ENCODE results near the gene SYT1.
A peak's percentile ranks its signal among the peaks of the same experiment; 100 is the strongest.

Gene SYT1

GRCh38 chr12:78970041-78970440 is 105.5 kb downstream of the SYT1 start:
- no peaks in the 10 kb centered on the region for H3K36me3 ChIP-seq (ENCODE audit: low read depth)
- no peak for TF ChIP-seq CTCF (IDR thresholded peaks at IDR 0.05; ENCODE audit: poor library complexity, severe bottlenecking)
- H3K9me3 ChIP-seq (ENCODE audit: severe bottlenecking): no peaks in the 10 kb centered on the region
- no peaks in the 10 kb centered on the region for H3K4me1 ChIP-seq (ENCODE audit: insufficient read depth, poor library complexity, severe bottlenecking)
- H3K4me3 ChIP-seq (ENCODE audit: severe bottlenecking): no peak overlapping the region
- no peak for DNase-seq (ENCODE audit: low spot score)
- H3K27me3 ChIP-seq (ENCODE audit: insufficient read depth, poor library complexity, severe bottlenecking): no peaks in the 10 kb centered on the region
- H3K27ac ChIP-seq (ENCODE audit: poor library complexity, severe bottlenecking): no peak overlapping the region
- ATAC-seq (ENCODE audit: low read depth): peak; percentile 61; the same call in 2 of the 3 replicates

- ATAC-seq (ENCODE audit: low read depth) (peak; percentile 56; the same call in 2 of the 3 replicates), DNase-seq (ENCODE audit: low spot score) (no peak)
- H3K27me3 ChIP-seq (ENCODE audit: insufficient read depth, poor library complexity, severe bottlenecking): no peaks in the 10 kb centered on the region
- TF ChIP-seq CTCF (IDR thresholded peaks at IDR 0.05; ENCODE audit: poor library complexity, severe bottlenecking): no peak
- no peaks in the 10 kb centered on the region for H3K9me3 ChIP-seq (ENCODE audit: severe bottlenecking)
- no peaks in the 10 kb centered on the region for H3K4me1 ChIP-seq (ENCODE audit: insufficient read depth, poor library complexity, severe bottlenecking)
- H3K36me3 ChIP-seq (ENCODE audit: low read depth): no peaks in the 10 kb centered on the region
- H3K27ac ChIP-seq (ENCODE audit: poor library complexity, severe bottlenecking): no peak overlapping the region
- H3K4me3 ChIP-seq (ENCODE audit: severe bottlenecking): no peak overlapping the region
Measured at GRCh38 chr12:78977304-78977867, 112.8 kb downstream of the SYT1 start.

GRCh38 chr12:78994168-78994791 is 129.7 kb downstream of the SYT1 start:
- Histone ChIP-seq H3K36me3 (ENCODE audit: low read depth) (no peaks in the 10 kb centered on the region), H3K4me3 (ENCODE audit: severe bottlenecking) (no peak overlapping the region), H3K27me3 (ENCODE audit: insufficient read depth, poor library complexity, severe bottlenecking) (no peaks in the 10 kb centered on the region), H3K9me3 (ENCODE audit: severe bottlenecking) (no peaks in the 10 kb centered on the region), H3K27ac (ENCODE audit: poor library complexity, severe bottlenecking) (no peak overlapping the region), H3K4me1 (ENCODE audit: insufficient read depth, poor library complexity, severe bottlenecking) (no peaks in the 10 kb centered on the region)
- TF ChIP-seq CTCF (IDR thresholded peaks at IDR 0.05; ENCODE audit: poor library complexity, severe bottlenecking): no peak
- DNase-seq (ENCODE audit: low spot score) (no peak), ATAC-seq (ENCODE audit: low read depth) (no peak)

- H3K36me3 ChIP-seq (ENCODE audit: low read depth): no peaks in the 10 kb centered on the region
- no peaks in the 10 kb centered on the region for H3K27me3 ChIP-seq (ENCODE audit: insufficient read depth, poor library complexity, severe bottlenecking)
- no peak for DNase-seq (ENCODE audit: low spot score)
- no peaks in the 10 kb centered on the region for H3K9me3 ChIP-seq (ENCODE audit: severe bottlenecking)
- no peak overlapping the region for H3K4me3 ChIP-seq (ENCODE audit: severe bottlenecking)
- no peak for ATAC-seq (ENCODE audit: low read depth)
- no peak overlapping the region for H3K27ac ChIP-seq (ENCODE audit: poor library complexity, severe bottlenecking)
- no peak for TF ChIP-seq CTCF (IDR thresholded peaks at IDR 0.05; ENCODE audit: poor library complexity, severe bottlenecking)
- H3K4me1 ChIP-seq (ENCODE audit: insufficient read depth, poor library complexity, severe bottlenecking): no peaks in the 10 kb centered on the region
Measured at GRCh38 chr12:79000501-79000900, 135.9 kb downstream of the SYT1 start.

- DNase-seq (ENCODE audit: low spot score) (no peak), ATAC-seq (ENCODE audit: low read depth) (no peak)
- no peaks in the 10 kb centered on the region for H3K9me3 ChIP-seq (ENCODE audit: severe bottlenecking)
- no peaks in the 10 kb centered on the region for H3K4me1 ChIP-seq (ENCODE audit: insufficient read depth, poor library complexity, severe bottlenecking)
- no peak overlapping the region for H3K27ac ChIP-seq (ENCODE audit: poor library complexity, severe bottlenecking)
- H3K27me3 ChIP-seq (ENCODE audit: insufficient read depth, poor library complexity, severe bottlenecking): no peaks in the 10 kb centered on the region
- TF ChIP-seq CTCF (IDR thresholded peaks at IDR 0.05; ENCODE audit: poor library complexity, severe bottlenecking): no peak
- H3K4me3 ChIP-seq (ENCODE audit: severe bottlenecking): no peak overlapping the region
- H3K36me3 ChIP-seq (ENCODE audit: low read depth): no peaks in the 10 kb centered on the region
Measured at GRCh38 chr12:79001404-79001803, 136.8 kb downstream of the SYT1 start.

Data from RWPE2 (cell line).